HEK293T (cell line): ENCODE measurements around the gene HEATR5A.
"Not testable (repeated sequence)": the region's sequence is repeated elsewhere in the genome, so short reads cannot be mapped to it uniquely, and the experiment has no call there.

Experiments used
- CTCF ChIA-PET: fragments of 350-600 bp; formaldehyde crosslinking; extraction: SDS; loops from one replicate; lab custom pipeline; 2021; ENCODE audit warnings: antibody characterized with exemption, inconsistent platforms; lab: Yijun Ruan, JAX
- POLR2A ChIA-PET: fragments of 350-600 bp; formaldehyde crosslinking; extraction: SDS; loops from one replicate; lab custom pipeline; 2020; ENCODE audit warnings: antibody characterized with exemption, inconsistent platforms; lab: Yijun Ruan, JAX
- DNase-seq: peaks from one replicate; pipeline ENCODE4 v3.0.0; 2012; ENCODE audit warnings: mixed read lengths; ENCODE audit errors: extremely low spot score
- ARNT ChIP-seq: fragments of 450-650 bp; IDR thresholded peaks from 2 replicates; pipeline ENCODE4 v1.6.1; 2017; ENCODE audit warnings: mild to moderate bottlenecking
- BHLHE40 ChIP-seq: fragments of 450-650 bp; IDR thresholded peaks from 2 replicates; pipeline ENCODE4 v1.6.1; 2016; ENCODE audit warnings: mild to moderate bottlenecking, moderate library complexity, borderline replicate concordance
- CTBP1 ChIP-seq: fragments of 450-650 bp; IDR thresholded peaks from 2 replicates; pipeline ENCODE4 v1.6.1; 2016; ENCODE audit warnings: borderline replicate concordance
- ELF4 ChIP-seq: fragments of 450-650 bp; IDR thresholded peaks from 2 replicates; pipeline ENCODE4 v1.6.1; 2017; ENCODE audit warnings: antibody characterized with exemption
- FOXA1 ChIP-seq: fragments of 450-650 bp; IDR thresholded peaks from 2 replicates; pipeline ENCODE4 v1.6.1; 2016; ENCODE audit warnings: mild to moderate bottlenecking
- FOXK2 ChIP-seq: fragments of 450-650 bp; IDR thresholded peaks from 2 replicates; pipeline ENCODE4 v1.6.1; 2016; ENCODE audit warnings: mild to moderate bottlenecking
- FOXM1 ChIP-seq: fragments of 450-650 bp; IDR thresholded peaks from 2 replicates; pipeline ENCODE4 v1.6.1; 2017; ENCODE audit warnings: mild to moderate bottlenecking, borderline replicate concordance
- HDGF ChIP-seq: fragments of 450-650 bp; IDR thresholded peaks from 2 replicates; pipeline ENCODE4 v1.6.1; 2017; ENCODE audit warnings: antibody characterized with exemption, borderline replicate concordance
- L3MBTL2 ChIP-seq: fragments of 450-650 bp; conservative IDR thresholded peaks from 2 replicates; pipeline ENCODE4 v1.6.1; 2016; ENCODE audit warnings: mild to moderate bottlenecking
- LEF1 ChIP-seq: fragments of 450-650 bp; IDR thresholded peaks from 2 replicates; pipeline ENCODE4 v1.6.1; 2017; ENCODE audit warnings: mild to moderate bottlenecking, borderline replicate concordance
- NFRKB ChIP-seq: fragments of 450-650 bp; IDR thresholded peaks from 2 replicates; pipeline ENCODE4 v1.6.1; 2016; ENCODE audit warnings: mild to moderate bottlenecking, moderate library complexity
- SP1 ChIP-seq: fragments of 450-650 bp; IDR thresholded peaks from 2 replicates; pipeline ENCODE4 v1.6.1; 2017
- SUZ12 ChIP-seq: fragments of 450-650 bp; IDR thresholded peaks from 2 replicates; pipeline ENCODE4 v1.6.1; 2016; ENCODE audit warnings: mild to moderate bottlenecking
- TARDBP ChIP-seq: fragments of 450-650 bp; IDR thresholded peaks from 2 replicates; pipeline ENCODE4 v1.6.1; 2016
- ZNF384 ChIP-seq: fragments of 450-650 bp; IDR thresholded peaks from 2 replicates; pipeline ENCODE4 v1.6.1; 2016
- TF ChIP-seq, protein P1 (sequence below): fragments of 450-650 bp; IDR thresholded peaks from 2 replicates; pipeline ENCODE4 v1.6.1; 2016

Gene HEATR5A

GRCh38 chr14:31420319-31421111, at the start of gene HEATR5A:
Gene HEATR5A, minus strand, starts transcription at chr14:31420550. Its CDS starts 17,575 bp downstream, at chr14:31402975.
- DNase-seq: peak; percentile 93
- CTCF ChIA-PET: interaction anchor here (0.6 to 0.8 kb wide), 3 partner anchors 9 to 338 kb away, joined by 3 to 6 read pairs (median 4); no protein-coding TSS in a partner anchor
- POLR2A ChIA-PET: interaction anchor here (0.6 to 2.8 kb wide), 20 partner anchors 8 to 613 kb away, joined by 3 to 24 read pairs (median 4); partner anchors contain the start of genes DTD2, GPR33 and HECTD1
- TF ChIP-seq ELF4 (peak; percentile 77), FOXM1 (peak; percentile 64; the same call in 1 of the 2 replicates), L3MBTL2 (no peak), FOXK2 (no peak)

GRCh38 chr14:31466554-31466953, 46.2 kb upstream of the HEATR5A start:
- CTCF ChIA-PET: no interaction called here
- DNase-seq: no peak
- POLR2A ChIA-PET: no interaction called here
- TF ChIP-seq TARDBP (no peak), NFRKB (no peak), HDGF (no peak), FOXA1 (no peak), SUZ12 (no peak), FOXK2 (no peak), LEF1 (no peak)

DNA sequence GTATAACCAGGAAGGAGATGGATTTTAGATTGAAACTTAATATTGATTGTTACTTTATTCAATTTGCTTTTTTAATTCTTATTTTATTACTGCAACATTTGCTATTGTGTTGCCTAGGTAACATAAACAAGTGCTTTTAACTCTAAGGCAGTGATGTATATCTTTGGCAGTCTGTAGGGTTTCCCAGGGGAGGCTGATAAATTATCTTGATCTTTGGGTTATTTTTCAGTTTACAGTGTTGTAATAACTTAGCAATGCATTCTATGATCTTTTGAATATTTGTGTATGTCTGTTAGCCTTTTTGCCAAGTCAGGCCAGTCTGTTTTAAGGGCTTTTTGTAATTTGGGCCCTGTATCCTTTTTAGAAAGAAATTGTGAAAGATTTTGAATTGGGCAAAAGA, 44.8 kb upstream of the HEATR5A start:
- ChIA-PET POLR2A (no interaction called here), CTCF (no interaction called here)
- TF ChIP-seq L3MBTL2 (no peak), CTBP1 (no peak), ZNF384 (no peak), ARNT (no peak), FOXK2 (no peak), SP1 (no peak), TARDBP (no peak), BHLHE40 (no peak)
- TF ChIP-seq, protein P1, sequence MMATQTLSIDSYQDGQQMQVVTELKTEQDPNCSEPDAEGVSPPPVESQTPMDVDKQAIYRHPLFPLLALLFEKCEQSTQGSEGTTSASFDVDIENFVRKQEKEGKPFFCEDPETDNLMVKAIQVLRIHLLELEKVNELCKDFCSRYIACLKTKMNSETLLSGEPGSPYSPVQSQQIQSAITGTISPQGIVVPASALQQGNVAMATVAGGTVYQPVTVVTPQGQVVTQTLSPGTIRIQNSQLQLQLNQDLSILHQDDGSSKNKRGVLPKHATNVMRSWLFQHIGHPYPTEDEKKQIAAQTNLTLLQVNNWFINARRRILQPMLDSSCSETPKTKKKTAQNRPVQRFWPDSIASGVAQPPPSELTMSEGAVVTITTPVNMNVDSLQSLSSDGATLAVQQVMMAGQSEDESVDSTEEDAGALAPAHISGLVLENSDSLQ: no peak
- no peak for DNase-seq

GRCh38 chr14:31462450-31462849, 42.1 kb upstream of the HEATR5A start:
- DNase-seq: not testable (repeated sequence)
- POLR2A ChIA-PET: interaction anchor here (1.1 kb wide), 1 partner anchor 42 kb away, joined by 3 read pairs; the partner anchor contains the start of gene HEATR5A
- CTCF ChIA-PET: interaction anchor here (1.5 kb wide), 1 partner anchor 13 kb away, joined by 4 read pairs; no protein-coding TSS in a partner anchor

DNA sequence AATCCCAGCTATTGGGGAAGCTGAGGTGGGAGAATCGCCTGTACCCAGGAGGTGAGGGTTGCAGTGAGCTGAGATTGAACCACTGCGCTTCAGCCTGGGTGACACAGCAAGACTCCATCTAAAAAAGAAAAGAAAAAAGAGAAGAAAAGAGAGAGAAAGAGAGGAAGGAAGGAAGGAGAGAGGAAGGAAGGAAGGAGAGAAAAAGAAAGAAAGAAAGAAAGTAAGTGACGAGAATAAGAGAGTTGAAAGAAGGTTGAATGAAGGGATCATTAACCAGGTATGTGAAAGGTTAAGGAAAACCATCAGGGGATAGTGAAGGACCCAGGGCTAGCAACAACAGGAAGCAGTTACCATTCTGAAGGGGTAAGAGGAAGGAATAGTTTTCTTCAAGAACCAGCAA, 41.2 kb upstream of the HEATR5A start:
- no peak for DNase-seq
- ChIA-PET CTCF (no interaction called here), POLR2A (no interaction called here)
- TF ChIP-seq HDGF: no peak
- no peak for TF ChIP-seq ZNF384
- TF ChIP-seq NFRKB: no peak

DNA sequence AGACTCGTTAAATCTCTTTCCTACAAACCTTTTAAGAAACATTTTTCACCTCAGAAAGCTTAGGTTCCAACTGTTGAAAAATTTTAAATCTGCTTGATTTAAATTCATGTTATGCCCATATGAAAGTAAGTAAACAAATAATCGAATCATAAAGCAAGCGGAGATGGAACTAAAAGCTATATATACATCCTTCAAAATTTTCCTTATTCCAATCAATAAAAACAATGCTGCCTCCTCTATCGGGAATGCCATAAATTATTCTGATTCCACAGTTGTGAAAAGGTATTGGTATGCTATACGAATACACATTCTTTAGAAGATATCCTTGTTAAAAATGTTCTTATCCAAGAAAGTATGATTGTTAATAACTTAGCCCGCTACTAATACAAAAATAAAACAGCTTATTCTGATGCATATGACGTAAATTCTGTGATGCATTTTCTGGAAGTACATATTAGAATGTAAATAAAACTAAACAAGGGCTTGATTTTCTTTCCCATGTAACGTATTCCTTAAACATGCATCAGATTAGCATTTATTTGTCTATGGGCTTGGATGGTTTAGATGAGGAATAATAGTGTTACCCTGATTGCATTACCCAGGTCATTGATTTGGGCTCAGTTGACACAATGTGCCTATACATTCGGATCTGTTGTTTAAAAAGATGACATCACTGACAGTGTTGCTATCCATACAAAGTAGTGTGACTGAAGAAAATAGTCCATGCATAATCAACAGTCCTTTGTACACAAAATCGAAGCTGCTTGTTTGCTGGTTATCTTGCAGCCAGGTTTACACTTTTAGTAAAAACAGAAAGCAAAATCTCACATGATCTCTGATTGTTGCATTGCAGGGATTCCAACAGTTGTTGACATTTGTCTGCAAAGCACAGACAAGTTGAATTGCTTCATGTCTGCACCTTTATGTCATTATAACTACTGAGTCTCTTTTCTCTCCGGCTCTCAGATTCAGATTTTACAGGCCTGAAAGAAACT, 37.6 kb upstream of the HEATR5A start:
- POLR2A ChIA-PET: interaction anchor here (0.6 to 3.1 kb wide), 6 partner anchors 10 to 107 kb away, joined by 3 to 24 read pairs (median 4); partner anchors contain the start of gene HEATR5A
- CTCF ChIA-PET: interaction anchor here (0.5 to 0.7 kb wide), 2 partner anchors 37 to 307 kb away, joined by 3 read pairs; no protein-coding TSS in a partner anchor
- TF ChIP-seq BHLHE40: no peak
- TF ChIP-seq ELF4: no peak
- no peak for TF ChIP-seq CTBP1
- no peak for TF ChIP-seq FOXA1
- no peak for TF ChIP-seq TARDBP
- no peak for TF ChIP-seq FOXM1
- no peak for TF ChIP-seq FOXK2
- no peak for TF ChIP-seq ZNF384
- no peak for TF ChIP-seq LEF1
- TF ChIP-seq HDGF: no peak
- no peak for DNase-seq

GRCh38 chr14:31456841-31457664, 36.7 kb upstream of the HEATR5A start, which contains the start of gene DTD2:
Gene DTD2, minus strand, starts transcription at chr14:31457506. Its CDS starts 113 bp downstream, at chr14:31457393.
- DNase-seq: peak; percentile 95
- TF ChIP-seq ELF4: peak; percentile 33; the same call in 1 of the 2 replicates
- no peak for TF ChIP-seq TARDBP
- TF ChIP-seq FOXA1: no peak
- no peak for TF ChIP-seq ZNF384
- TF ChIP-seq L3MBTL2: peak; percentile 55
- ChIA-PET CTCF (interaction anchor here (0.5 to 0.7 kb wide), 3 partner anchors 36 to 795 kb away, joined by 3 read pairs; no protein-coding TSS in a partner anchor), POLR2A (interaction anchor here (0.6 to 3.1 kb wide), 6 partner anchors 9 to 106 kb away, joined by 3 to 24 read pairs (median 4); partner anchors contain the start of gene HEATR5A)
